Fibroblast of pulmonary artery (primary cell): ENCODE measurements around the gene VILL.

Source experiments
- DNase-seq: peaks from one replicate; pipeline ENCODE4 v3.0.0-alpha.2; 2010; ENCODE audit warnings: low read depth
- H3K4me3 ChIP-seq: replicated peaks from 2 replicates; pipeline ENCODE4 v1.5.1; 2011; ENCODE audit warnings: low read depth, mild to moderate bottlenecking, control low read depth, low read length, moderate library complexity
- TF ChIP-seq, protein P1 (sequence below): IDR thresholded peaks from 2 replicates; pipeline ENCODE4 v1.5.1; 2011; ENCODE audit warnings: mild to moderate bottlenecking, control low read depth, low read length, inconsistent platforms; ENCODE audit errors: missing control alignments

The VILL gene

GRCh38 chr3:37995652-37996641 is 5.4 kb downstream of the VILL start:
- TF ChIP-seq, protein P1, sequence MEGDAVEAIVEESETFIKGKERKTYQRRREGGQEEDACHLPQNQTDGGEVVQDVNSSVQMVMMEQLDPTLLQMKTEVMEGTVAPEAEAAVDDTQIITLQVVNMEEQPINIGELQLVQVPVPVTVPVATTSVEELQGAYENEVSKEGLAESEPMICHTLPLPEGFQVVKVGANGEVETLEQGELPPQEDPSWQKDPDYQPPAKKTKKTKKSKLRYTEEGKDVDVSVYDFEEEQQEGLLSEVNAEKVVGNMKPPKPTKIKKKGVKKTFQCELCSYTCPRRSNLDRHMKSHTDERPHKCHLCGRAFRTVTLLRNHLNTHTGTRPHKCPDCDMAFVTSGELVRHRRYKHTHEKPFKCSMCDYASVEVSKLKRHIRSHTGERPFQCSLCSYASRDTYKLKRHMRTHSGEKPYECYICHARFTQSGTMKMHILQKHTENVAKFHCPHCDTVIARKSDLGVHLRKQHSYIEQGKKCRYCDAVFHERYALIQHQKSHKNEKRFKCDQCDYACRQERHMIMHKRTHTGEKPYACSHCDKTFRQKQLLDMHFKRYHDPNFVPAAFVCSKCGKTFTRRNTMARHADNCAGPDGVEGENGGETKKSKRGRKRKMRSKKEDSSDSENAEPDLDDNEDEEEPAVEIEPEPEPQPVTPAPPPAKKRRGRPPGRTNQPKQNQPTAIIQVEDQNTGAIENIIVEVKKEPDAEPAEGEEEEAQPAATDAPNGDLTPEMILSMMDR, result no peak
- no peak for DNase-seq
- H3K4me3 ChIP-seq, result no peak overlapping the region

DNA sequence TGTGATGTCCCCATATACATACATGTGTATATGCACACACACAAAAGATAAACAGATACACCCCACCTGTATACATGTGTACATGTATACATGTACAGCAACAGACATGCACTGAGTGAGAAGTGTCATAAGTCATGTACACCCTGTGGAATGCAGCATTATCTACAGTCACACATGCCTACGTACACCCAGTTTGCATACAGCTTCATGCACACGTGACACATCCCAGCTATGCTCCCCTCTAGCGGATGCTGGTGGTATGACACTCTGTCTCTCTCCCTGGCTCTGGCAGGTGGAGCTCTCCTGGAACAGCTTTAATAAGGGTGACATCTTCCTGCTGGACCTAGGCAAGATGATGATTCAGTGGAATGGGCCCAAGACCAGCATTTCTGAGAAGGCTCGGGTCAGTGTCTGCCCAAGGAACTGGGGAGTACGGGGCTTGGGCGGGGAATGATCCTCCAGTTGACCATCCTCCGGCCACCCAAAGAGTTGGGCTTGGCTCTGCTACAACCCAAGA is 6.3 kb downstream of the VILL start:
- TF ChIP-seq, protein P1, result peak; percentile 99
- DNase-seq, result peak; percentile 86
- no peak overlapping the region for H3K4me3 ChIP-seq

DNA sequence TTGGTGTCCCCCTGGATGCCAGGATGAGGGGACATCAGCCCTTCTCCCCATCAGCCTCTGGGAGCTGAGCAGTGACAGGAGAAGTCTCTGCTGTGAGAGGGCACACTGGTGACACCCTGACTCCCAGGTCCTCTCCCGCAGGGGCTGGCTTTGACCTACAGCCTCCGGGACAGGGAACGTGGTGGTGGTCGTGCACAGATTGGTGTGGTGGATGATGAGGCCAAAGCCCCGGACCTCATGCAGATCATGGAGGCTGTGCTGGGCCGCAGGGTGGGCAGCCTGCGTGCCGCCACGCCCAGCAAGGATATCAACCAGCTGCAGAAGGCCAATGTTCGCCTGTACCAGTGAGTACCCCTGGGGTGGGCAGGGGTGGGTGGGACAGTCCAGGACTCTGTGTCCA is 6.8 kb downstream of the VILL start:
- TF ChIP-seq, protein P1, result no peak
- no peak for DNase-seq
- no peak overlapping the region for H3K4me3 ChIP-seq

- no peak for DNase-seq
- no peak overlapping the region for H3K4me3 ChIP-seq
- TF ChIP-seq, protein P1, result no peak
These were observed 7.3 kb downstream of the VILL start for GRCh38 chr3:37997791-37998370.

DNA sequence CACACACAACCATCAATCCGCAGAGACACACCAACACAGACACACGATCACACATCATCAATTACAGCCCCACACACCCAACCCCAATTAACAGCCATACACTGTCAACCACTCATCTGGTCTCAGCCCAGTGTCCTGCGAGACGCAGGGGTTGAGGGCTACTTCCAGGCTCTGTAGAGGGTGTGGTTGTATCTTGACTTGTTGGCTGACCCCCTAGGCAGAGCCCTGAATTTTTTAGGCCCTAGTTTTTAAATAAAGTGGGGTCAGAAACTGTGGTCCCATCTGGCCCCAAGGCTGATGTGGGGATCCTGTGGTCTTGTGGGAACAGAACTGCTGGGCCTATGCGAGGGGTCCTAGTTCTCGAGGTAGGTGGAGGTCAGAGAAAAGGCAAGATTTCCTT is 9.2 kb downstream of the VILL start:
- TF ChIP-seq, protein P1, result no peak
- H3K4me3 ChIP-seq, result no peak overlapping the region
- no peak for DNase-seq

GRCh38 chr3:38000242-38000916 is 9.8 kb downstream of the VILL start:
- H3K4me3 ChIP-seq, result no peak overlapping the region
- DNase-seq, result no peak
- TF ChIP-seq, protein P1, result no peak
